ENCODE data around the gene SHC3.

The SHC3 gene

DNA sequence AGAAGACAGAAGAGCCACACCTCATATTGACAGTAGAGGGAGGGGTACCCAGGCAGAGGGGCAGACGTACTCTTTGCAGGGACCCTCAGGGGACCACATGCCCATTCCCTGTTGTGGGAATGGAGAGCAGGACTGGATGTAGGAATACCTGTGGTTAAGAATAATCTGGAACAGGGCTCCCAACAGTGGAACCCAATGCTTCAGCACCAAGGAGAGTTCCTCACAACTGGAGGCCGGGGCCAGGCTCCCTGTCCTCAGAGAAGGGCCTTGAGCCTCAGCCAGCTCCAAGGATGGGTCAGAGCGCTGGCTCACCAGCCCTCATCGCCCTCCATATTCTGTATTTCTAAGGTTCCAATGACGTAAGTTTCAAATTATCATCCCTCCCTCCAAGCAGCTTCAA, 7.4 kb upstream of the SHC3 start:
- DNase-seq = no peak

DNA sequence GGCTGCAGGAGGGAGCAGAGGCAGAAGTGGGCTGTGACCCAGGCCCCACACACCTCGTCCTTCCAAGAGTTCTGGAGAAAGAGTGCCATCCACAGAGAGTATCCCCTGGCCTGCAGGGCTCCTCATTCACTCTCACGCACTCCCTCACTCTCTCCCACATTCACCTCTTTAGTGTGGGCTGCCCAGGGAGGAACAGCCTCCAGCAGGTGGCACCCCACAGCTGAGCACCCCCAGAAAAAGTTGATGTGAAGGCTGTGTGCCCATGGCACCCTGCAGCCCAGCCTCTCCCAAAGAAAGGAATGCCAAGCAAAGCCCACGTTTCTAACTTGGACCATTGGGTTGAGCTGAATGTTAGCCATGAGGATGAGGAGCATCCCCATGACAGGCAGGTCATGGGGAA, 4.5 kb upstream of the SHC3 start:
- no peak for DNase-seq

DNA sequence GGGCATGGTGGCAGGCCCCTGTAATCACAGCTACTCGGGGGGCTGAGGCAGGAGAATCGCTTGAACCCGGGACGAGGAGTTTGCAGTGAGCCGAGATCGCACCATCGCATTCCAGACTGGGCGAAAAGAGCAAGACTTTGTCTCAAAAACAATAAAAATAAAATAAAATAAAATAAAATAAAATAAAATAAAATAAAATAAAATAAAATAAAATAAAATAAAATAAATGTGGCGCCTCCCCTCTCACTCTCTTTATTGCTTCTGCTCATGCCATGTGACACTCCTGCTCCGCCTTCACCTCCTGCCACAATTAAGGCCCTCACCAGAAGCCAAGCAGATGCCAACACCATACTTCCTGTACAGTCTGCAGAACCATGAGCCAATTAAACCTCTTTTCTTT, 3.8 kb upstream of the SHC3 start:
- no peak for DNase-seq

DNA sequence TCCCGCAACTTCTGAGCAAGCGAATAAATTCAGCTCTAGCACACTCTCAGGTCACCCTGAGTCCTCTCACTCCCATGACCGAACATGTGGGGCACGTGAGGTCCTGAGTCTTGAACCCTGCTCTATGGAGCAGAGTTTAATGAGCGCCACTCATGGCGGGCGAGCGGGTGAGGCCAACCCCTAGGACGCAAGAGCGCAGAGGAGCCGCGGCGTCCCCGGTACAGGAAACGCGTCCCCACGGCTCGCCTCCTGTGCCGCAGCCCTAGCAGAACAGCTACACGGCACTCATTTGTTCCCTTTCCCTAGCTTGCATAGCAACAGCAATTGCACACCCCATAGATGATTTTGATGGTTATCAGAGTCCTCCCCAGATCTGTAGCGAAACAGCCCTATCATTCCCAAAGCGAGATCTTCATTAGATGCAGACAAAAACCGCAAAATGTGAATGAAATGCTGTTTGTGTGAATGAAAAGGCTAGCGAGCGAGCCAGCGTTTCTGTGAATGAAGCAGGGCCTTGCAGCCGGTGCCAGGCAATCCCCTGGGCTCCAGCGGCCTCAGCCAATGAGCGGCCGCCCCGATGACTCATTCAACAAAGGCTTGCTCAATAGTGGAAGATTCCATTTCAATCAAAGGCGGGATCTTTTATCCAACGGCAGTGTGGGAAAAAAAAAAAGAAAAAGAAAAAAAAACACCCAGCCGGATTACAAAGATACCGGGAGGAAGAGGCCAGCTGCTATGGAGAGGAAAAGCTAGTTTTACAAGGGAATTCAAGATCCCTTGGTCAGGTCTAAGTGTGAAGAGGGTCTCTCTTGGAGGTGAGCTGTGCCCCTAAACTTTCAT, 1.5 kb upstream of the SHC3 start:
- peak; percentile 66 to 69 for DNase-seq

DNA sequence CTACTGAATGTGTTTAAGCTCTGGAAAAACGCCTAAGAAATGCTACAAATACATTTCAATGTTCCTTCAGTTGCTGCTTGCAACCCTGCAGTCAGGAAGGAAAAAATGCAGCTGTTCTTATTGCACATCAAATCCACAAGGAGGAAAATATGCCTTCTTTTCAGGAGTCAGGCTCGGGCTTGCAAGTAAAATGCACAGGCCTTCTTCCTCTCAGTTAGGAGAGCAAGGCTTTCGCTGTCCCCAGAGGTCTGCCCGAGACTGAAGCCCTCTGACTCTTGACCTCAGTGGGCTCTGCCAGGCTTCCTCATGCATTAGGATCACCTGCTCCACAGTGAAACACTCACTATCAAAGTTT, 899 bp upstream of the SHC3 start:
- no peak for DNase-seq

DNA sequence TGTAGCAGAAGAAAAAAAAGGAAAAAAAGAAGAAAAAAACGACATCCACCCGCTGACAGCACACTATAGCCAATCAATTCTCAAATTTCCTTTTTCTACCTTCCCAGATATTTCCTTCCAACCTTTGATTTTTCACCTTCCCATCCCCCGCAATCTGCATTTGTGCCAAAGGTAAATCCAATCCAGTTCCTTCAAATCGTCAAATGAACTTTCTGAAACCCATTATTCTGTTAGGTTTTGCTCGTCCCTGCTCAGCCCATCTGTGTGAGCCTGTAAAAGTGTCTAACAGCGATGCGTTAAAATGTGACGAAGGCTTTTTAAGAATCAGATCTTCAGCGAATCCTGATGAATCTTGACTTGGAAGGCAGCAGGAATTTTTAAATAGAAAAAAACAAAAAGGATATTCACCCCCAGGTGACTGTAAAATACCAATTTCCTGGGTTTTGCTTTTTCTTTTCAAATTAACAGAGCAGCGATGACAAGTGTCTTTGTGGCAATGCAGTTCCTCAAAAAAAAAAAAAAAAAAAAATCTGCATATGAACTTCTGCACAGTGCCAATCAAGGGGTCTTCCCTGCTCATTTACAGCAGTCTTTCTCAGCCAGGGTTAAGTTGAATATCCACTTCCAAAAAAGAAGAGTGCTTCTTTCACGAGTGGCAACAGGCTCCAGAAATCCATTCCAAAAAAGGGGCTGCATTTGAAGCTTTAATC, 367 bp upstream of the SHC3 start:
- DNase-seq = no peak

DNA sequence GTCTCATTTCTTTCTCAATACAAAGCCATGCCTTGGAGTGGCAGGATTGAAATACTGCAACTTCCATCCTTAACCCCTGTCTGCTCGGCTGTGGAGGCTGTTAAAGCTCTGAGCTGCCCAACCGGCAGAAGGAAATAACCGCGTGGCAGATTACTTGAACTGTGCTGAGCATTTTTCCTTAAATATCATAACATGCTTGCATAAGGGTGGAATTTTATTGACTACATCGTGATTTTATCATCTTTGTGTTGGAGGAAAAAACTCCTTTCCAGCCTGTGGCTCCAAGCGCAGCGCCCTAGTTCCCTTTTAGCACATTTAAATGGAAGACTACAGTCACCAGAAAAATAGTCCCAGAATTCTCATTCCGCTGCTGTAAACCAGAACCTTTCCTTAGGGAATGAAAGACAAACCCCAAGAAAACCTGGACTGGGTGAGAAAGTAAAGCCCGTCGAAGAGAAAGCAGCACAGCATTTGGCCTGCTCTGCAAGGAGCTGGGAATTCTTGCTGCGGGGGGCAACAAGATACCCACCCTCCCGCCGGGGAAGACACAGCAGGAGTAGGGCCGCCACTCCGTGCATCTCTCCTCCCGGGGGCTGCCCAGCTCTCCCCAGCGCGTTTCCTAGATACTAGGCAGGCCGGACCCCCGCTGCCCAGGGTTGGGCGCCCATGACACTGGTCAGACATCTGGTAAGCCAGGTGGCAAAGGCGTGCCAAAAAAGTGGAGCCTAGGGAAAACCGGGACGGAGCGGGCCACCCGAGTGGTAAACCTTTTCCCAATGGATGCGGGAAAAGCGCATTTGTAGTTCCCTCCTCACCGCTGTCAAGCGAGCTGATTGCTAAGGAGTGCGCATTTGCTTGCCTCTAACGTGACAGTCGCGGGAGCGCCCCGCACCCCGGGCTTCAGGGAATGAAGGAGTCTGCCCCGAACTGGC, 1.3 kb downstream of the SHC3 start:
- DNase-seq = no peak

DNA sequence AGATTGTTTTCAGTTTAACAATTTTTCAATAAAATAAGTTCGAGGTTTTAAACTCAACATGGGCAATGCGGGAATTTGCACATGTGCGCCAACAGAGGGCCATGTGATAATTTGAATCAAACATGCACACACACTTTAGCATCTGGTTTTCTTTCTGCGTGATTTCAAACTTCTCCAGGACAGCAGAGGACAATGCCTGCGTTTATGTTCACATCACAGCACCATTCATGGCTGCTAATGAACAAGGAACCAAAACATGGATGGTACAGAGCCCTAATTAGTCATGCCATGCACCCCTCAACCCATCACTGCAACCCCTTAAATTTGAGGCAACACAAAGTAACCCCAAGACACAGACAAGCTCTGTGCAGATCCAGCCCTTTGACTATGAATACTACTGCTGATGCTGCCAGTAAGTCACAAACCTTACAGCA, 2.8 kb downstream of the SHC3 start:
- no peak for DNase-seq

DNA sequence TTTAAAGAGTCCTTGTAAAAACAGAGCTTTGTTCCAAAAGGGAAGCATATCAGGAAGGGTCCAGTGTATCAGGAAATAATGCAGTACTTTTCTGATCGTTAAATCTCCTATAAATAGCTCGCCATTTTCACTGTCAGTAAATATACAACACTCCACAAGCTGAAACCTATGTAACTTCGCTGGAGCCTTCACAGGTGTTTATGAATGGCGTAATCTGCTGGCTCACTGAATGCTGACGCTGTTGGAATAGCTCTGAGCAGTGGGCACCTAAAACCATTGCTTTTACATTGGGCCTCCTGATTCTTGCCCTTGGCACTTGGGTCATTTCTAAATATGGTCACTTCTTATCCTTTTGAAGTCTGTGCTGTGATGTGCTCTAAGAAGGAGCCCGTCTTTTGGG, 4.3 kb downstream of the SHC3 start:
- no peak for DNase-seq

DNA sequence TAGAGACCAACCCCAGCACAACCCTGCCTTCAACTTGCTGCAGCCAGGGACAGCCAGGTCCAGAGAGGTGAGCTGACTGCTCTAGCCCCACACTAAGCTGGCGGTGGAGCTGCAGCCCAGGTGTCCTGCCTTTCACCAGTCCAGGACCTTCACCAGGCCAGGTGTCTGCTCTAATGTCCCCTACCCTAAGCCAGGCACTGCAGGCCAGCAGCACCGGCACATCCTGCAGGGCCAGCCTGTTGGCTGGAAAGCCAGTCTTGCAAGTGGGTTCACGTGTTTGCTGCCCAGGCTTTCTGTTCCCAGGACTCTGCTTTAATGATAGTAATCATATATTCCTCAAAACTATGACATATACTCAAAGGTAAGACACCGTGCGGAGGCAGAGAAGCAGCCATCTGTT, 5.5 kb downstream of the SHC3 start:
- no peak for DNase-seq

DNA sequence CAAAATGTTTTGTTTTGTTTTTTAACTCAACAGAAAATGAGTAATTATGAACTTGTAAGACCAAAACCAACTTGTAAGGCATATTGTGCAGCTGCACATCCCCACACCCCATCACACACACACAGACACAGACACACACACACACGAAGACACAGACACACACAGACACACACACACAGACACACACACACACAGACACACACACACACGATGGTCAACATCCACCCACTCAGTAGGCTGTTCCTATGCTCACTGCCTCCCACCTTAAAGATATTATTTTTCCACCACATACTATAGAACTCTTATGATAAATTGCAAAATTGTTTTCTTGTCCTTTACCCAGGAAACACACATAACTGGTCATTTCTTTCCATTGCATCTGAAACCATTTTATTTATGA, 6.2 kb downstream of the SHC3 start:
- no peak for DNase-seq

DNA sequence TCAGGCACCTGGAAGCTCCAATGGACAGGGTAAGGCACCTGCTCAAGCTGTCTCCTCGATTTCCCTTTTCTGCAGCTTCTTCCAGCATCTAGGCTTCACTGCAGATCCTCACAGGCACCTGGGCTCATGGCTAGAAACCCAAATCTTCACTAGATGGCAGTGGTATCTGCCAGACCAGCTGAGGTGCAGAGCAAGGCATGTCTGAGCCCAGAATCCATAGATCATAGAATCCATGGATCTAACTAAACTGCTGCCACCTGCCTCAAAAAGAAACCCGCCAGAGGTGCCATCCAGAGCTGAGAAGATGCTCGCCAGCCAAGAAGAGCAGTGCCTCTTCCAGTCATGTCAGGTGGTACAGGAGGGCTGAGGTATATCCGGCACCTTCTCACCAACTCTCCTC, 6.9 kb downstream of the SHC3 start:
- no peak for DNase-seq

DNA sequence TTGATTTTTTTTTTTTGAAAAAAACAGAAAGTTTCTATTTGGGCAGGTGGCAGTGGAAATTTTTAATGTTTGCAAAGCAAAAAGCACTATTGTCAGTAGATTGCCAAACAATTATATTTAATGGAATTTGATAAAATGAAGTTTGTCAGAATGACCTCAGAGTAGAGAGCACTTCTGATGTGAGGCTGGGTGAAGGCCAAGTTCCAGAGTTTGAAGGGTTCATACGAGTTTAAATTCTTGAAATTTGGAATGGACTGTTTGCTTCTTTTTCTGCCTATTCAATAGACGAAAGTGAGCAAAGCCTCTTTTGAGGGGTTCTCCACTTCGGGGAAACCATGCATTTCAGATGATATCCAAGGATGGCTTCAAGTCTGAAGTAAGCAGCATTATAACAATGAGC, 7.4 kb downstream of the SHC3 start:
- DNase-seq = no peak

DNA sequence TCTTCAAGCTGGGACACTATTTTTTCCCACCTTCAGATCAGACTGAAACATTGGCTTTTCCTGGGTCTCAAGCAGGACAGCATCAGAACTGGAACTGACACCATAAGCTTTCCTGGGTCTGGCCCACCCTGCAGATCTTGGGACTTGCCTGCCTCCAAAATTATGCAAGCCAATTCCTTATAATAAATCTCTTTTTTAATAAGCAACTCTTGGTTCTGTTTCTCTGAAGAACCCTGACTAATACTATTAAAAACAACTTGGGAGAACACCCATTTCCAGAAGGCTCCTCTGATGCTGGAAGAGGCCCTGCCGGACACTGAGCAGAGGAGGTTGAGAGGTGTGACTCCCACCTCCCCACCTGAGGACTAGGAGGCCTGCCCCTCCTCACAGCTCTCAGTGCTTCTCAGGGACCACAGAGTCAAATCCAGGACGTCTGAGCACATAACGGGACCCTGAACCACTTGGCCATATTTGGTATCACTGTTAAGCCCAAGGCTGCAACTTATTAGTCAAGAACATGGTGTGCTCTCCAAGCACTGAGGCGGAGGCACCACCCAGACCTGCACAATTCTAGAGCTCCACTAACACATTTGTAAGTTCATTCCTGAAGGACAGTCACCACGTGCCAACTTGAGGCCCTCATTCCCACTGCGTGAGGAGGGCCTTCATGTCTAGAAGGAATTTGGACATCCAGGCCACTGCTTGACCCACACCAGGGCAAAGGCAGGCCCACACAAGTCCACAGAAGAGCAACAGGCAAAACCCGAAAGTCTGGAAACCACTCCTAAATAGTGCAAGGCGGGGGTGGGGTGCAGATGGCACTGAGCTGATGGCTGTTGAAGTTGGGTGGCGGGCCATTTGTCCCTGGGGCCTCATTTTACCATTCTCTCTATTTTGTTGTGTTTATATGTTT, 9.5 kb downstream of the SHC3 start:
- no peak for DNase-seq

DNA sequence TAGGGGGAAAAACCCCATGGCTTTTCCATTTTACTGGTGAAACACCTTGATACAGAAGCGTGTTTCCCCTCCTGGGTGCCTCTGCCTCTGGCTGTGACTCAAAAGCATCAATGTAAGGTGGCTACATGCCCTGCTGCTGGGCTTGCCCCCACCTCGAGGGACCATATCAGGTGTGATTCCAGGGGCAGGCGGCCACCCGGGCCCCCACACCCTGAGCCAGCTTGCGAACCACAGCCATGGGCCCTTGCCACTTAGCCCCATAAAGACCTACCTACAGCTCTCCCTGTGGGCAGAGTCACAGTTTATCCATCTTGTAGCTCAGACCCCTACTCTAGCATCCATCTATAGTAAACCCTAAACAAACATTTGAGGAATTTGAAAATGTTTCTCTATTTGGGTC, 10.8 kb downstream of the SHC3 start:
- DNase-seq = no peak

DNA sequence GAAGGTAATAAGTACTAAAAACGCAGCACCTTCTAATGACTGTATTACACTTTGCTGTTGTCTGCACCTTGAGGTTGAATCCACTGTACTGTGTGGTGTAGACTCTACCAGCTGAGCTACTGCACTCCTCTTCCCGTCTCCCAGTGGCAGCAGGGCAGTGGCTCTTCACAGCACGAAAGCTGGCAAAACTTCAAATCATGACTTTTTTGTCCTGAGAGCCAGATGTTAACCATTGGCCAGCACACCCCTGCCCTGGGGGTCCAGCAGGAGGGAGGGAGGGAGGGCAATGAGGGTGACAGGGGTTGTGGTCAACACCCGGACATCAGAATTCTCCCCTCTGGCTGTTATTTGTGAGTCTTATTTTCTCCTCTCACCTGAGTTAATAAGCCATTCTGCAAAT, 11.8 kb downstream of the SHC3 start:
- no peak for DNase-seq

DNA sequence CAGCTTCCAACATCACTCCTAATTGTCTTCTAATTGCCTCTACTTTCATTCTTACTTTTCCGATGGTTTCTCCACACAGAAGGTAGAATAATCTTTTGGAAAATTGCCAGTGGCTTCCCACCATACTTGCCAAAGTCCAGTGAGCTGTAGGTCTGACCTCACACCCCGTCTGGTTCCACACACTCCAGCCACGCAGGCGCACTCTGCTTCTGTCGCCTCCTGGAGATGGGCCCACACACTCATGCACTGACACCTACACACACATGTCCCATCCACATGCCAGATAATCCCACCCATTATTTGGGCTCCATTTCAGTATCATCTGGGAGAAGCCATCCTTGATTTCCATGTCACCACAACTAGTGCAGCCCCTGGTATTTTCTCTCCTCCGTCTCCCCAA, 12.7 kb downstream of the SHC3 start:
- no peak for DNase-seq

DNA sequence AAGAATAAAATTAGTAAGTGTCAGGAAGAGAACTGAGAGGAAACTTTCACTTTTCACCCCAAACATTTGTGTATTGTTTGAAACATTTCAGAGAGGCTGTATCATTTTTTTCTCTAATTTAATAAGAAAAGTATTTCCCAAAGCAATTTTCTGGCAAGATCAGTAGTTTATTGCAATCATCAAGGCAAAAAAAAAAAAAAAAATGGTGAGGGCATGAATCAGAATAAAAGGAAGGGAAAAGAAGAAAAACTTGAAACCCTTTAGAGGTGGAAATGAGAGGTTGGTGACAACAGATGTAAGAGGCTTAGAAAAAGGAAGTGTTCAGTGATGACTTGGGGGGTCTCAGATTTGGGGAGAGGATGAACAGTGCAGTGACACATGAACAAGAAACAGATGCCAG, 13.3 kb downstream of the SHC3 start:
- no peak for DNase-seq

DNA sequence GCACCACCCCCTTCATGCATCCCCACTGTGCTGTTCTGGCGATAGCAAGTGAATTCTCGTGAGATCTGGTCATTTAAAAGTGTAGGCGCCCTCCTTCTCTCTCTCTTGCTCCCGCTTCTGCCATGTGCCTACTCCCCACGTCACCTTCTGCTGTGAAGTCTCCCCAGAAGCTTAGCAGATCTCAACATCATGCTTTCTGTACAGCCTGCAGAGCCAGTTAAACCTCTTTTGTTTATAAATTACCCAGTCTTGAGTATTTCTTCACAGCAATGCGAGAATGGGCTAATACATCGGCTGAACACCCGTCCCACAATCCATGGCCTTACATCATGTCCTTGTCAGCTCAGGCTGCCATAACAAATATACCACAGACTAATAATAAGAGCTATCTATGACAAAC, 17.4 kb downstream of the SHC3 start:
- no peak for DNase-seq

DNA sequence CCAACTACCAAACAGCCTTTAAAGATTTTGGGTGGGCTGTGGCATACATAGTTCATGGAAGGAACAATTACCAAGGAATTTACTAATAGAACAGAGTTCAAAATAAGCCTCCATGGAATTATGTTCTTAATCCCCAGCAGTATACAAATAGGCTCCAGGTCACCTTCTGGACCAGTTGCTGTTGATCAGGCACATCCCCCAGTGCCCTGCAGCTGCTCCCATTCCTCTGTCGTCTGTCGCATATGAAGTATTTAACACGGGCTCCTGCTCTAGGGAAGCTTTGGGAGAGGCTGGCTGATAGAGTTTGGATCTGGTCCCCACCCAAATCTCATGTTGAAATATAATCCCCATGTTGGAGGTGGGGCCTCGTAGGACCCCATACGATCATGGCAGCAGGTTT, 17.8 kb downstream of the SHC3 start:
- DNase-seq = no peak

DNA sequence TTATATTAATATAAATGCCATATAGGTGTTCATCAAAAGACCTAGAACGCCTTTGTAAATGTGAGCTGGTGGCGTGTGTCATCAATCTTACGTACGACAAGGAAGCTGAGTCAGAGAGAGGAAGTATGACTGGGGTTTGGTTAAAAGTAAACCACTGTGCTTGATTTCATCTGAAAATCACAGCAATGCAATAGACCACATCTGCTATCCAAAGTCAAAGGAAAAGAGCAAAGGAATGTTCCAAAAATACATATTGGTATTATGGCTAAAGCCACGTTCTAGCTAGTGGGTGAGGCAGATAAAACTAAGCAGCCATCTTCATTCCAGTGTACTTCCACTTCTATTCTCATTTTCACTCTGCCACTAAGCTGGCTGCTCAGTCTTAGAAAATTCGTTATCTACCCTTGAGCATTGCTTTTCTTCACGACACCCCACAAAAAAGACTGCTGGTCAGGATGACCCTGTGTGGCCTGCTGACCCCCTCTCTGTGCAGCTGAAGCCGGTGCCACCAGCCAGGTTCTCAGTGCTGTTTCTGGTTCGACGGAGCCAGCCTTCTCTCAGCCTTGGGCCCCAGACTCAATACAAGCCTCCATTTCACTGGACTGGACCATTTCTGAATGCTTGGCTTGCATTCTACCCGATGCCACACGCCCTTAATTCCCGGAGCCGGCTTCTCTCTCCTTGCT, 23.8 kb downstream of the SHC3 start:
- peak in 1 of 2 experiments; percentile 26 for DNase-seq

DNA sequence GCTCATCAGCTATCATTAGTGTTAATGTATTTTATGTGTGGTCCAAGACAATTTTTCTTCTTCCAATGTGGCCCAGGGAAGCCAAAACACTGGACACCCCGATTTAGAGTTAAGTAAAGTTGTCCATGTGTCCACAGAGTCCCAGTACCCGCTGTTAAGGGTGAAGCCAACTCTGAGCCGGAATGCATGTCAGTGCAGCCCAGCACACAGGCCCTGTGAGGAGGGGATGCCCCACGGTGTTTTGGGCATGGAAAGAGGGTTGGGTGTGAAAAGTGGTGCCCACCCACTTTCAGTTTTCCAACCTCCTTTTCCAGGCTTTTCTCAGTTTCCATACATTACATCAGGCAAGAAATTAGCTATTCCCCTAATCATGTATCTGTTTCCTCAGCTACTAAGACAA, 24.4 kb downstream of the SHC3 start:
- DNase-seq = peak in 1 of 2 experiments; percentile 26

All from activated T-cell treated with anti-CD3 and anti-CD28 coated beads, Interleukin-2, amount 50 U/mL, for 48 hours (primary cell).